GM12878 (cell line): Measurements from ENCODE around the gene DYNLL1. TPM values are rescaled to one million over a fixed set of nuclear protein-coding genes. Genes with fewer than 3 reads are reported as not detected.

Source experiments
- EGR1 ChIP-seq, 2 experiments: IDR thresholded peaks; 1 replicate in 1 of 2; 2 replicates in 1 of 2; pipeline ENCODE4 v1.6.1; 2011 to 2012; ENCODE audit warnings: low read depth in 2 of 2, low read length in 2 of 2, borderline replicate concordance in 1 of 2, mild to moderate bottlenecking in 1 of 2, moderate library complexity in 1 of 2
- FOXM1 ChIP-seq: IDR thresholded peaks from 2 replicates; pipeline ENCODE4 v1.6.1; 2012; ENCODE audit warnings: low read depth, mild to moderate bottlenecking, inconsistent platforms, low read length, moderate library complexity
- JUND ChIP-seq: IDR thresholded peaks from 2 replicates; pipeline ENCODE4 v1.6.1; 2012; ENCODE audit warnings: low read depth, mild to moderate bottlenecking, low read length, improper control_type of control experiment, moderate library complexity
- MEF2A ChIP-seq: IDR thresholded peaks from 2 replicates; pipeline ENCODE4 v1.6.1; 2011; ENCODE audit warnings: low read depth, mild to moderate bottlenecking, low read length, moderate library complexity; ENCODE audit not compliant: insufficient read depth
- NFIC ChIP-seq: IDR thresholded peaks from 2 replicates; pipeline ENCODE4 v1.6.1; 2012; ENCODE audit warnings: low read depth, mild to moderate bottlenecking, inconsistent platforms, low read length, moderate library complexity
- NFYB ChIP-seq: IDR thresholded peaks from 2 replicates; pipeline ENCODE4 v1.6.1; 2011; ENCODE audit warnings: low read depth, mild to moderate bottlenecking, low read length, improper control_type of control experiment, moderate library complexity; ENCODE audit not compliant: insufficient read depth
- RB1 ChIP-seq: fragments of 450-650 bp; formaldehyde crosslinking; IDR thresholded peaks from 2 replicates; pipeline ENCODE4 v1.6.1; 2017; ENCODE audit warnings: mild to moderate bottlenecking, borderline replicate concordance
- SUZ12 ChIP-seq: fragments of 200-600 bp; sonication (generic); IDR thresholded peaks from one replicate; pipeline ENCODE4 v1.6.1; 2018; ENCODE audit warnings: antibody characterized with exemption, mild to moderate bottlenecking; ENCODE audit not compliant: unreplicated experiment
- YBX1 ChIP-seq: fragments of 450-650 bp; IDR thresholded peaks from 2 replicates; pipeline ENCODE4 v1.6.1; 2016; ENCODE audit warnings: antibody characterized with exemption
- polyA plus RNA-seq, 11 experiments: library from polyadenylated mRNA; depleted of rRNA in 4 of 11; unstranded in 6 of 11; stranded (reverse) in 5 of 11; fragments of >200 nt; fragmentation: Nextera tagmentation in 4 of 11; fragmentation: Illumina TruSeq in 1 of 11; extraction: Ambion mirVana in 4 of 11; extraction: Trizol in 1 of 11; gene quantifications; 1 replicate in 1 of 11; 2 replicates in 10 of 11; pipeline versions ENCODE4 v1.2.1 to v1.2.3, GENCODE V29; 2011 to 2016; ENCODE audit warnings: inconsistent platforms in 2 of 11, missing spikeins in 2 of 11, low read depth in 1 of 11
- total RNA-seq, 4 experiments: library from RNA; depleted of rRNA in 3 of 4; stranded (reverse); fragments of >200 nt in 3 of 4; fragmentation: Illumina TruSeq in 1 of 4; extraction: Trizol in 1 of 4; gene quantifications; 2 replicates each; pipeline versions ENCODE4 v1.2.1 to v1.2.3, GENCODE V29; 2013 to 2021
- TF ChIP-seq, protein P1 (sequence below): IDR thresholded peaks from 2 replicates; pipeline ENCODE4 v1.6.1; 2012; ENCODE audit warnings: low read depth, low read length, improper control_type of control experiment
- TF ChIP-seq, protein P2 (sequence below): fragments of 150-350 bp; IDR thresholded peaks from 2 replicates; pipeline ENCODE4 v1.6.1; 2014; ENCODE audit warnings: mild to moderate bottlenecking, low read depth, low read length
- TF ChIP-seq, protein P3 (sequence below): fragments of 450-650 bp; IDR thresholded peaks from 2 replicates; pipeline ENCODE4 v1.6.1; 2017; ENCODE audit warnings: mild to moderate bottlenecking
- TF ChIP-seq, protein P4 (sequence below): IDR thresholded peaks from 2 replicates; pipeline ENCODE4 v1.6.1; 2012; ENCODE audit warnings: improper control_type of control experiment, low read depth, low read length; ENCODE audit not compliant: insufficient replicate concordance
- TF ChIP-seq, protein P5 (sequence below), 3 experiments: IDR thresholded peaks in 2 of 3; conservative IDR thresholded peaks in 1 of 3; 2 replicates each; pipeline ENCODE4 v1.5.1; 2011; ENCODE audit warnings: low read depth in 3 of 3, low read length in 3 of 3, mild to moderate bottlenecking in 3 of 3, control low read depth in 2 of 3, moderate library complexity in 2 of 3, inconsistent platforms in 1 of 3, mixed read lengths in 1 of 3; ENCODE audit not compliant: control insufficient read depth in 2 of 3, insufficient read depth in 1 of 3; ENCODE audit errors: extremely low read depth in 1 of 3
- TF ChIP-seq, protein P6 (sequence below): IDR thresholded peaks from 2 replicates; pipeline ENCODE4 v1.6.1; 2011; ENCODE audit warnings: mild to moderate bottlenecking, low read depth, low read length, moderate library complexity; ENCODE audit not compliant: insufficient replicate concordance

DYNLL1 gene
- total and polyA plus RNA-seq, 10 of the 15 experiments (the other 5 are each of a cell fraction or from before 2014, with no cell fraction given), result 239 to 796 (median 379) TPM

DNA sequence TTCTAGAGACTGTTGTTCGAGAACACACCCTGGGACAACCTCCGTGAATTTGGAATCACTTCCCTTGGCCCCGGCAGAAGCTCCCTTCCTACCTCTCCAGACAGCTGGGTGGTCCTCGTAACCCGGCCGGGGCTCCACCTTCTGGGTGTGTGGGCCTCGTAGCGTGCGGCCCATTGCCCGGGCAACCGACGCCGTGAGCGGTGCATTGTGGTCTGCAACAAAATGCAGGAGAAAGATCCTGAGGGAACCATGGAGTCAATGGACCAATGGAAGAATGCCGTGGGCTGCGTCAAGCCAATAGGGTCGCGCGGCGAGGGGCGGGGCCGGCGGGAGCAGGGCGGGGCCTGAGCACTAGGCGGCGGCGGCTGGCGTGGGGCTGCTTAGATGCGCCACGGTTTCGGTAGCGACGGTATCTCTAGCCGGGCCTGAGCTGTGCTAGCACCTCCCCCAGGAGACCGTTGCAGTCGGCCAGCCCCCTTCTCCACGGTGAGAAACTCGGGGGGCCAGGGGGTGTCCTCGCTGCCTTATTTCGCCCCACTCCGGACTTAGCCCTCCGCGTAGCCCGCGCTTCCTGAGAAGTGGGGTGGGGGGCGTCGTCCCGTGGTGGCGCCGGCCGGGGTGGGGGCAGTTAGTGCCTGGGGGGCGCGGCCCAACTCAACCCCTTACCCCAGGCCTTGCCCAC lies at the start of gene DYNLL1 (continued):
- TF ChIP-seq FOXM1 (peak; percentile 100), EGR1 (IDR thresholded peaks at IDR 0.05; ENCODE audit: borderline replicate concordance in 1 of 2, low read depth in 2 of 2, low read length in 2 of 2) (no peak; a peak in 1 of 3 replicates), SUZ12 (no peak), RB1 (peak; percentile 54; the same call in 1 of the 2 replicates), JUND (no peak), YBX1 (no peak), MEF2A (no peak), NFIC (no peak), NFYB (peak; percentile 98)
- TF ChIP-seq, protein P1, sequence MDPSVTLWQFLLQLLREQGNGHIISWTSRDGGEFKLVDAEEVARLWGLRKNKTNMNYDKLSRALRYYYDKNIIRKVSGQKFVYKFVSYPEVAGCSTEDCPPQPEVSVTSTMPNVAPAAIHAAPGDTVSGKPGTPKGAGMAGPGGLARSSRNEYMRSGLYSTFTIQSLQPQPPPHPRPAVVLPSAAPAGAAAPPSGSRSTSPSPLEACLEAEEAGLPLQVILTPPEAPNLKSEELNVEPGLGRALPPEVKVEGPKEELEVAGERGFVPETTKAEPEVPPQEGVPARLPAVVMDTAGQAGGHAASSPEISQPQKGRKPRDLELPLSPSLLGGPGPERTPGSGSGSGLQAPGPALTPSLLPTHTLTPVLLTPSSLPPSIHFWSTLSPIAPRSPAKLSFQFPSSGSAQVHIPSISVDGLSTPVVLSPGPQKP, result no peak
- TF ChIP-seq, protein P2, sequence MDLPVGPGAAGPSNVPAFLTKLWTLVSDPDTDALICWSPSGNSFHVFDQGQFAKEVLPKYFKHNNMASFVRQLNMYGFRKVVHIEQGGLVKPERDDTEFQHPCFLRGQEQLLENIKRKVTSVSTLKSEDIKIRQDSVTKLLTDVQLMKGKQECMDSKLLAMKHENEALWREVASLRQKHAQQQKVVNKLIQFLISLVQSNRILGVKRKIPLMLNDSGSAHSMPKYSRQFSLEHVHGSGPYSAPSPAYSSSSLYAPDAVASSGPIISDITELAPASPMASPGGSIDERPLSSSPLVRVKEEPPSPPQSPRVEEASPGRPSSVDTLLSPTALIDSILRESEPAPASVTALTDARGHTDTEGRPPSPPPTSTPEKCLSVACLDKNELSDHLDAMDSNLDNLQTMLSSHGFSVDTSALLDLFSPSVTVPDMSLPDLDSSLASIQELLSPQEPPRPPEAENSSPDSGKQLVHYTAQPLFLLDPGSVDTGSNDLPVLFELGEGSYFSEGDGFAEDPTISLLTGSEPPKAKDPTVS, result no peak
- TF ChIP-seq, protein P3, sequence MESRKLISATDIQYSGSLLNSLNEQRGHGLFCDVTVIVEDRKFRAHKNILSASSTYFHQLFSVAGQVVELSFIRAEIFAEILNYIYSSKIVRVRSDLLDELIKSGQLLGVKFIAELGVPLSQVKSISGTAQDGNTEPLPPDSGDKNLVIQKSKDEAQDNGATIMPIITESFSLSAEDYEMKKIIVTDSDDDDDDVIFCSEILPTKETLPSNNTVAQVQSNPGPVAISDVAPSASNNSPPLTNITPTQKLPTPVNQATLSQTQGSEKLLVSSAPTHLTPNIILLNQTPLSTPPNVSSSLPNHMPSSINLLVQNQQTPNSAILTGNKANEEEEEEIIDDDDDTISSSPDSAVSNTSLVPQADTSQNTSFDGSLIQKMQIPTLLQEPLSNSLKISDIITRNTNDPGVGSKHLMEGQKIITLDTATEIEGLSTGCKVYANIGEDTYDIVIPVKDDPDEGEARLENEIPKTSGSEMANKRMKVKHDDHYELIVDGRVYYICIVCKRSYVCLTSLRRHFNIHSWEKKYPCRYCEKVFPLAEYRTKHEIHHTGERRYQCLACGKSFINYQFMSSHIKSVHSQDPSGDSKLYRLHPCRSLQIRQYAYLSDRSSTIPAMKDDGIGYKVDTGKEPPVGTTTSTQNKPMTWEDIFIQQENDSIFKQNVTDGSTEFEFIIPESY, result no peak
- TF ChIP-seq, protein P4, sequence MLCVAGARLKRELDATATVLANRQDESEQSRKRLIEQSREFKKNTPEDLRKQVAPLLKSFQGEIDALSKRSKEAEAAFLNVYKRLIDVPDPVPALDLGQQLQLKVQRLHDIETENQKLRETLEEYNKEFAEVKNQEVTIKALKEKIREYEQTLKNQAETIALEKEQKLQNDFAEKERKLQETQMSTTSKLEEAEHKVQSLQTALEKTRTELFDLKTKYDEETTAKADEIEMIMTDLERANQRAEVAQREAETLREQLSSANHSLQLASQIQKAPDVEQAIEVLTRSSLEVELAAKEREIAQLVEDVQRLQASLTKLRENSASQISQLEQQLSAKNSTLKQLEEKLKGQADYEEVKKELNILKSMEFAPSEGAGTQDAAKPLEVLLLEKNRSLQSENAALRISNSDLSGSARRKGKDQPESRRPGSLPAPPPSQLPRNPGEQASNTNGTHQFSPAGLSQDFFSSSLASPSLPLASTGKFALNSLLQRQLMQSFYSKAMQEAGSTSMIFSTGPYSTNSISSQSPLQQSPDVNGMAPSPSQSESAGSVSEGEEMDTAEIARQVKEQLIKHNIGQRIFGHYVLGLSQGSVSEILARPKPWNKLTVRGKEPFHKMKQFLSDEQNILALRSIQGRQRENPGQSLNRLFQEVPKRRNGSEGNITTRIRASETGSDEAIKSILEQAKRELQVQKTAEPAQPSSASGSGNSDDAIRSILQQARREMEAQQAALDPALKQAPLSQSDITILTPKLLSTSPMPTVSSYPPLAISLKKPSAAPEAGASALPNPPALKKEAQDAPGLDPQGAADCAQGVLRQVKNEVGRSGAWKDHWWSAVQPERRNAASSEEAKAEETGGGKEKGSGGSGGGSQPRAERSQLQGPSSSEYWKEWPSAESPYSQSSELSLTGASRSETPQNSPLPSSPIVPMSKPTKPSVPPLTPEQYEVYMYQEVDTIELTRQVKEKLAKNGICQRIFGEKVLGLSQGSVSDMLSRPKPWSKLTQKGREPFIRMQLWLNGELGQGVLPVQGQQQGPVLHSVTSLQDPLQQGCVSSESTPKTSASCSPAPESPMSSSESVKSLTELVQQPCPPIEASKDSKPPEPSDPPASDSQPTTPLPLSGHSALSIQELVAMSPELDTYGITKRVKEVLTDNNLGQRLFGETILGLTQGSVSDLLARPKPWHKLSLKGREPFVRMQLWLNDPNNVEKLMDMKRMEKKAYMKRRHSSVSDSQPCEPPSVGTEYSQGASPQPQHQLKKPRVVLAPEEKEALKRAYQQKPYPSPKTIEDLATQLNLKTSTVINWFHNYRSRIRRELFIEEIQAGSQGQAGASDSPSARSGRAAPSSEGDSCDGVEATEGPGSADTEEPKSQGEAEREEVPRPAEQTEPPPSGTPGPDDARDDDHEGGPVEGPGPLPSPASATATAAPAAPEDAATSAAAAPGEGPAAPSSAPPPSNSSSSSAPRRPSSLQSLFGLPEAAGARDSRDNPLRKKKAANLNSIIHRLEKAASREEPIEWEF, result no peak
- TF ChIP-seq, protein P5, sequence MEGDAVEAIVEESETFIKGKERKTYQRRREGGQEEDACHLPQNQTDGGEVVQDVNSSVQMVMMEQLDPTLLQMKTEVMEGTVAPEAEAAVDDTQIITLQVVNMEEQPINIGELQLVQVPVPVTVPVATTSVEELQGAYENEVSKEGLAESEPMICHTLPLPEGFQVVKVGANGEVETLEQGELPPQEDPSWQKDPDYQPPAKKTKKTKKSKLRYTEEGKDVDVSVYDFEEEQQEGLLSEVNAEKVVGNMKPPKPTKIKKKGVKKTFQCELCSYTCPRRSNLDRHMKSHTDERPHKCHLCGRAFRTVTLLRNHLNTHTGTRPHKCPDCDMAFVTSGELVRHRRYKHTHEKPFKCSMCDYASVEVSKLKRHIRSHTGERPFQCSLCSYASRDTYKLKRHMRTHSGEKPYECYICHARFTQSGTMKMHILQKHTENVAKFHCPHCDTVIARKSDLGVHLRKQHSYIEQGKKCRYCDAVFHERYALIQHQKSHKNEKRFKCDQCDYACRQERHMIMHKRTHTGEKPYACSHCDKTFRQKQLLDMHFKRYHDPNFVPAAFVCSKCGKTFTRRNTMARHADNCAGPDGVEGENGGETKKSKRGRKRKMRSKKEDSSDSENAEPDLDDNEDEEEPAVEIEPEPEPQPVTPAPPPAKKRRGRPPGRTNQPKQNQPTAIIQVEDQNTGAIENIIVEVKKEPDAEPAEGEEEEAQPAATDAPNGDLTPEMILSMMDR (IDR thresholded peaks at IDR 0.05 in 2 of 3, conservative IDR thresholded peaks at IDR 0.05 in 1 of 3; ENCODE audit: control insufficient read depth in 2 of 3, extremely low read depth in 1 of 3, insufficient read depth in 1 of 3, low read depth in 3 of 3, low read length in 3 of 3), result no peak
- TF ChIP-seq, protein P6, sequence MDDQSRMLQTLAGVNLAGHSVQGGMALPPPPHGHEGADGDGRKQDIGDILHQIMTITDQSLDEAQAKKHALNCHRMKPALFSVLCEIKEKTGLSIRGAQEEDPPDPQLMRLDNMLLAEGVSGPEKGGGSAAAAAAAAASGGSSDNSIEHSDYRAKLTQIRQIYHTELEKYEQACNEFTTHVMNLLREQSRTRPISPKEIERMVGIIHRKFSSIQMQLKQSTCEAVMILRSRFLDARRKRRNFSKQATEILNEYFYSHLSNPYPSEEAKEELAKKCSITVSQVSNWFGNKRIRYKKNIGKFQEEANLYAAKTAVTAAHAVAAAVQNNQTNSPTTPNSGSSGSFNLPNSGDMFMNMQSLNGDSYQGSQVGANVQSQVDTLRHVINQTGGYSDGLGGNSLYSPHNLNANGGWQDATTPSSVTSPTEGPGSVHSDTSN, result no peak
